Smooth muscle cell (in vitro differentiated cells): ENCODE measurements around the gene TNNT3. TPM values are rescaled to one million over a fixed set of nuclear protein-coding genes. Genes with fewer than 3 reads are reported as not detected.

Experiments
- DNase-seq: peaks from one replicate; lab custom pipeline; 2025; ENCODE audit not compliant: unreplicated experiment; lab: John Stamatoyannopoulos, UW
- H2AFZ ChIP-seq: fragments of 200-600 bp; sonication (generic); 2 replicates; pipeline ENCODE4 v1.6.0; 2016; ENCODE audit warnings: antibody characterized with exemption, low read depth, mild to moderate bottlenecking
- H3F3A ChIP-seq: fragments of 200-600 bp; sonication (generic); 2 replicates; pipeline ENCODE4 v1.6.0; 2017; ENCODE audit warnings: antibody characterized with exemption, low read depth
- H3K27ac ChIP-seq: fragments of 200-600 bp; sonication (generic); 2 replicates; pipeline ENCODE4 v1.5.1; 2016; ENCODE audit warnings: low read depth, mild to moderate bottlenecking
- H3K27me3 ChIP-seq: fragments of 200-600 bp; sonication (generic); 2 replicates; pipeline ENCODE4 v1.6.1; 2016; ENCODE audit warnings: low read depth, mild to moderate bottlenecking
- H3K36me3 ChIP-seq: fragments of 200-600 bp; sonication (generic); 2 replicates; pipeline ENCODE4 v1.5.1; 2016; ENCODE audit warnings: low read depth
- H3K4me1 ChIP-seq: fragments of 200-600 bp; sonication (generic); 2 replicates; pipeline ENCODE4 v1.5.1; 2016; ENCODE audit warnings: low read depth
- H3K4me2 ChIP-seq: fragments of 200-600 bp; sonication (generic); 2 replicates; pipeline ENCODE4 v1.6.0; 2016; ENCODE audit warnings: mild to moderate bottlenecking
- H3K4me3 ChIP-seq: fragments of 200-600 bp; sonication (generic); 2 replicates; pipeline ENCODE4 v1.5.1; 2016; ENCODE audit warnings: mild to moderate bottlenecking
- H3K79me2 ChIP-seq: fragments of 200-600 bp; sonication (generic); 2 replicates; pipeline ENCODE4 v1.6.0; 2016; ENCODE audit warnings: low read depth, mild to moderate bottlenecking
- H3K9ac ChIP-seq: fragments of 200-600 bp; sonication (generic); 2 replicates; pipeline ENCODE4 v1.6.0; 2016; ENCODE audit warnings: low read depth
- H3K9me3 ChIP-seq: fragments of 200-600 bp; sonication (generic); replicated peaks from 2 replicates; pipeline ENCODE4 v1.5.1; 2016; ENCODE audit warnings: low read depth
- H4K20me1 ChIP-seq: fragments of 200-600 bp; sonication (generic); 2 replicates; pipeline ENCODE4 v1.6.0; 2016; ENCODE audit warnings: low read depth
- WGBS: methylation state at CpG from one replicate; pipeline ENCODE4 v1.1.7; 2016; ENCODE audit warnings: low lambda C conversion rate; 5-methylcytosine and 5-hydroxymethylcytosine counted together
- polyA plus RNA-seq: library from polyadenylated mRNA; unstranded; fragments of >200 nt; fragmentation: Nextera tagmentation; extraction: Ambion mirVana; gene quantifications from 2 replicates; pipeline ENCODE4 v1.2.1, GENCODE V29; 2016
- total RNA-seq: library from RNA; depleted of rRNA; stranded (reverse); fragments of >200 nt; gene quantifications from 2 replicates; pipeline ENCODE4 v1.2.3, GENCODE V29; 2014
- TF ChIP-seq, protein P1 (sequence below): fragments of 200-600 bp; sonication (generic); IDR thresholded peaks from 2 replicates; pipeline ENCODE4 v1.5.1; 2017; ENCODE audit warnings: borderline replicate concordance, mild to moderate bottlenecking, antibody characterized with exemption; ENCODE audit not compliant: insufficient read depth, poor library complexity, severe bottlenecking

The TNNT3 gene
- total and polyA plus RNA-seq, 2 experiments from 2014 or later, result 0.97 to 1.9 TPM

DNA sequence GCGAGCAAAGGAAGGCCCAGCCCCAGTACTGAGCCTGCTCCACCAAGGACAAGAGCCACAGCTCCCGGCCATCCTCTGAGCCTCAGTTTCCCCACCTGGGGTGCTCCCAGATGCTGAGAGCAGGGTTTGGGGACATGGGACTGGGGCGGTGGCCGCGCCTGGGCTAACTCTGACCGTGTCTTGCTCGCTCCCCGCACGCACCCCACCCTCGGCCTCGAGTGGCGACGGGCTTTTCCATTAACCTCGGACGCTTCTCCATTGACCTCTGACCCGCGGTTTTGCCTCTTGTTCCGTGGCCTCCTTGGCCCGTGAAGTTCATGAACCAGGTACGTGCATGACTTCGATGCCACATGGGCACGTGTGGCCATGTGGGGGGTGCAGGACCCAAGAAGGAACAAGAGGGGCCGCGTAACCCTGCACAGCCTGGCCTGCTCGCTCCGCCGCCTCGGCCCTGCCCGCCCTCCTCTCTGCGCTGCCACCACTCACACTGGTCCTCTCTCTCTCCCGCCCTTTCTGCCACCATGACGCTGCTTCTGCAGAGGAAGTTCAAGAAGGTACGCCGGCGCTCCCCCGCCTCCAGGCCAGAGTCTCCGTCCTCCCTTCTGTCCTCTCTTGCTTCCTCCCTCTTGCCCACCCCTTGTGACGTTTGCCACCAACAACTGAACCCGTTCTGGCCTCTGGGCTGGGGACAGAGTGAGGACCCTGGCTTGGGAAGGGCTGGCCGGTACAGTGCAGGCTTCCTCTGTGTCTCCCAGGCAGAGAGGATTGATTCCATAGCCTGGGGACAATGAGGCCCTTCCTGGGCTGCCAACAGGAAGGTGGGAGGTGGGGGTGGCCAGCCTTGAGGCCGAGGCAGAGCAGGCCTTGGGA, 6.9 kb downstream of the TNNT3 start:
- Histone ChIP-seq H3F3A (no peaks in the 10 kb centered on the region), H3K4me2 (peak overlapping the region; percentile 50), H3K9ac (no peak overlapping the region), H3K4me1 (peaks cover 7% of the 10 kb centered on the region), H3K36me3 (no peaks in the 10 kb centered on the region), H3K27ac (no peak overlapping the region), H4K20me1 (no peaks in the 10 kb centered on the region), H3K79me2 (no peaks in the 10 kb centered on the region), H3K4me3 (no peak overlapping the region), H3K27me3 (no peaks in the 10 kb centered on the region), H3K9me3 (no peaks in the 10 kb centered on the region), H2AFZ (peak overlapping the region; percentile 55)
- WGBS, result 94% methylated on average over 41 of the region's 41 CpGs
- no peak for DNase-seq
- TF ChIP-seq, protein P1, sequence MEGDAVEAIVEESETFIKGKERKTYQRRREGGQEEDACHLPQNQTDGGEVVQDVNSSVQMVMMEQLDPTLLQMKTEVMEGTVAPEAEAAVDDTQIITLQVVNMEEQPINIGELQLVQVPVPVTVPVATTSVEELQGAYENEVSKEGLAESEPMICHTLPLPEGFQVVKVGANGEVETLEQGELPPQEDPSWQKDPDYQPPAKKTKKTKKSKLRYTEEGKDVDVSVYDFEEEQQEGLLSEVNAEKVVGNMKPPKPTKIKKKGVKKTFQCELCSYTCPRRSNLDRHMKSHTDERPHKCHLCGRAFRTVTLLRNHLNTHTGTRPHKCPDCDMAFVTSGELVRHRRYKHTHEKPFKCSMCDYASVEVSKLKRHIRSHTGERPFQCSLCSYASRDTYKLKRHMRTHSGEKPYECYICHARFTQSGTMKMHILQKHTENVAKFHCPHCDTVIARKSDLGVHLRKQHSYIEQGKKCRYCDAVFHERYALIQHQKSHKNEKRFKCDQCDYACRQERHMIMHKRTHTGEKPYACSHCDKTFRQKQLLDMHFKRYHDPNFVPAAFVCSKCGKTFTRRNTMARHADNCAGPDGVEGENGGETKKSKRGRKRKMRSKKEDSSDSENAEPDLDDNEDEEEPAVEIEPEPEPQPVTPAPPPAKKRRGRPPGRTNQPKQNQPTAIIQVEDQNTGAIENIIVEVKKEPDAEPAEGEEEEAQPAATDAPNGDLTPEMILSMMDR, result no peak

DNA sequence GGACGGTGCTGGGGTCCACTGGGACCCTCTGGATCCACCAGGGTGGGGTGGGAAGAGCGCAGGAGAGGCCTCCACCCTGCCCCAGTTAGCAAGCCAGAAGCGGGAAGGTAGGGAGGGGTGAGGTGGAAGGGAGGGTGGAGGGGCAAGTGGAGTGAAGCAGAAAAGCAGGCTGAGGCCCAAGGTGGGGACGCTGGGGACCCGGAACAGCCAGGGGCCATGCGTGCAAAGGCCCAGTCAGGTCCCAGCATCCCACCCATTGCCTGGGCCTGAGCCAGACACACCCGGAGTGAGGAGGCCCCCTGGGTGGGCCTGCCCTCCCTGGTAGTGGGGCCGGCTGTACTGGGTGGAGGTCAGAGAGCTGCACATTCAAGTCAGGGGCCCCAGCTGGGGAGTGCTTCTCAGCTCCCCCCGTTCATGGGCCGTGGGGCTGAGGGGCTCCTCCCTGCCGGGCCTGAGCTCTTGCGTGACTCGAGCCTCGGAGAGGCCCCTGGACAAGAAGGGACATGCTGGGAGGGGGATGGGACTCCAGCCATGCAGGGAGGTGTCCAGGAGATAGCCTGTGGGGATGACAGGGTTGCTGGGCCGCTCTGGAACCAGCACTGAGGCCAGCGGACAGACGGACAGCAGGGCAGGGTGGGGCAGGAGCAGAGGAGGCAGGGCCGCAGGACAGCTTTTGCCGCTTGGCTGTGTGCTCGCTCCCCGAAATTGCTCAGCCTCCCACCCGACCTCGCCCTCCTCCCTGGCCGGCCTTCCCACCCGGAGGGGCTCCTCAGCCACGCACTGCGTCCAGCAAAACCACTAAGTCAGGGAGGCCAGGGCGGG, 7.7 kb downstream of the TNNT3 start:
- Histone ChIP-seq H3K27me3 (no peaks in the 10 kb centered on the region), H3K4me1 (peaks cover 7% of the 10 kb centered on the region), H3K27ac (no peak overlapping the region), H2AFZ (peak overlapping the region; percentile 55), H3K9ac (no peak overlapping the region), H3K9me3 (no peaks in the 10 kb centered on the region), H3K4me2 (peak overlapping the region; percentile 50), H3K79me2 (no peaks in the 10 kb centered on the region), H4K20me1 (no peaks in the 10 kb centered on the region), H3K4me3 (no peak overlapping the region), H3K36me3 (no peaks in the 10 kb centered on the region), H3F3A (no peaks in the 10 kb centered on the region)
- DNase-seq, result no peak
- TF ChIP-seq, protein P1, result no peak
- WGBS, result 73% methylated on average over 26 of the region's 28 CpGs

DNA sequence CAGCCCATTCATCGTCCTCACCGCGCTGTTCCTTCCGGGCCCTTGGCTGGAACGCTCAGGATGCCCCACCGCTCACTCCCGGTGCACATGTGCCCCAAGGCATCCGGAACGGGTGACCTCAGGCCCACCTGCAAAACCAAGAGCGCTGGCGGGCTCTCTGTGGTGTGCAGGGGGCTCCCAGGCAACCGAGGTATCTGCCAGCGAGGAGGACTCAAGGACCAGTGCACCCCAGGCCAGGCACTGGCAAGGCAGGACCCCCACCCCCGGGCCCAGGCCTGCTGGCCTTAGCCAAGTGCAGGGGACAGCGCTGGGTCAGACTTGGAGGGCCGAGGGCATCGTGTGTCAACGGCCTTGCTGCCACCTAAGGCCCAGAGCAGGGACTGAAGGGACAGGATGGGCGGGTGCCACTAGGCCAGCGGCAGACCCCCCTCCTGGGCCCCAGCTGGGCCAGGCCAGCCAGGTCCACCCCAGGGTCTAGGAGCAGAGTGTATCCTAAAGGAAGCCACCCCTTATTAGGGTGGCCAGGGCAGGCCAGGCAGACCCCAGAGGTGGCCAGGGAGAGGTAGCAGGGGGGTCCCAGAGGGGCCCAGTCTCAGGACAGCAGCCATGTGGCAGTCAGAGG, 8.5 kb downstream of the TNNT3 start:
- Histone ChIP-seq H3K36me3 (no peaks in the 10 kb centered on the region), H2AFZ (no peak overlapping the region), H3K4me2 (no peak overlapping the region), H3K9me3 (no peaks in the 10 kb centered on the region), H4K20me1 (no peaks in the 10 kb centered on the region), H3K4me1 (peaks cover 7% of the 10 kb centered on the region), H3K27ac (no peak overlapping the region), H3K27me3 (no peaks in the 10 kb centered on the region), H3K79me2 (no peaks in the 10 kb centered on the region), H3K9ac (no peak overlapping the region), H3K4me3 (no peak overlapping the region), H3F3A (no peaks in the 10 kb centered on the region)
- DNase-seq, result no peak
- 93% methylated on average over 19 of the region's 20 CpGs for WGBS
- TF ChIP-seq, protein P1, result no peak
